Vagina (tissue), 2 donors: ENCODE data around the gene IL17C. TPM values are rescaled to one million over a fixed set of nuclear protein-coding genes. Genes with fewer than 3 reads are reported as not detected.

ENCODE experiments used
- DNase-seq, 2 donors: peaks; one replicate each; pipeline ENCODE4 v3.0.0-alpha.2; 2017; ENCODE audit errors: extremely low spot score in 2 of 2
- H3K27ac ChIP-seq: fragments of 200-600 bp; sonication (generic); one replicate; pipeline ENCODE4 v1.5.1; 2019
- H3K27me3 ChIP-seq: fragments of 200-600 bp; sonication (generic); one replicate; pipeline ENCODE4 v1.5.1; 2019
- H3K36me3 ChIP-seq, 2 donors: fragments of 200-600 bp; sonication (generic); one replicate each; pipeline ENCODE4 v1.5.1; 2017 to 2019
- H3K4me1 ChIP-seq: fragments of 200-600 bp; sonication (generic); one replicate; pipeline ENCODE4 v1.5.1; 2019
- H3K4me3 ChIP-seq, 2 donors: fragments of 200-600 bp; sonication (generic); 1 replicate in 1 of 2; 2 replicates in 1 of 2; pipeline ENCODE4 v1.5.1; 2016 to 2019
- H3K9me3 ChIP-seq: fragments of 200-600 bp; sonication (generic); one replicate; pipeline ENCODE4 v1.5.1; 2019
- POLR2A ChIP-seq, 2 donors: fragments of 450-650 bp; IDR thresholded peaks; one replicate each; pipeline ENCODE4 v1.6.1; 2017; ENCODE audit warnings: antibody characterized with exemption in 2 of 2, mild to moderate bottlenecking in 2 of 2, moderate library complexity in 2 of 2
- POLR2AphosphoS5 ChIP-seq, 2 donors: sonication (generic); formaldehyde crosslinking; IDR thresholded peaks; one replicate each; pipeline ENCODE4 v1.9.0; 2017; ENCODE audit warnings: antibody characterized with exemption in 2 of 2, mild to moderate bottlenecking in 2 of 2, low read depth in 1 of 2; ENCODE audit not compliant: insufficient read depth in 1 of 2
- intact Hi-C: fragments of 100-400 bp; cut with DNase I; formaldehyde crosslinking; loops from one replicate; pipeline ENCODE4 v1.15.1; 2023
- total RNA-seq: library from RNA; depleted of rRNA; stranded (reverse); fragments of >200 nt; gene quantifications from one replicate; pipeline ENCODE4 v1.2.3, GENCODE V29; 2016
- TF ChIP-seq, protein P1 (sequence below), 3 experiments: fragments of 450-650 bp in 2 of 3; fragments of 200-600 bp in 1 of 3; sonication (generic) in 1 of 3; IDR thresholded peaks; one replicate each; pipeline ENCODE4 v1.5.1; 2017 to 2019; ENCODE audit warnings: antibody characterized with exemption in 3 of 3, mild to moderate bottlenecking in 2 of 3, moderate library complexity in 2 of 3

The IL17C gene
- total RNA-seq, 1 donor from 2014 or later: not detected

DNA sequence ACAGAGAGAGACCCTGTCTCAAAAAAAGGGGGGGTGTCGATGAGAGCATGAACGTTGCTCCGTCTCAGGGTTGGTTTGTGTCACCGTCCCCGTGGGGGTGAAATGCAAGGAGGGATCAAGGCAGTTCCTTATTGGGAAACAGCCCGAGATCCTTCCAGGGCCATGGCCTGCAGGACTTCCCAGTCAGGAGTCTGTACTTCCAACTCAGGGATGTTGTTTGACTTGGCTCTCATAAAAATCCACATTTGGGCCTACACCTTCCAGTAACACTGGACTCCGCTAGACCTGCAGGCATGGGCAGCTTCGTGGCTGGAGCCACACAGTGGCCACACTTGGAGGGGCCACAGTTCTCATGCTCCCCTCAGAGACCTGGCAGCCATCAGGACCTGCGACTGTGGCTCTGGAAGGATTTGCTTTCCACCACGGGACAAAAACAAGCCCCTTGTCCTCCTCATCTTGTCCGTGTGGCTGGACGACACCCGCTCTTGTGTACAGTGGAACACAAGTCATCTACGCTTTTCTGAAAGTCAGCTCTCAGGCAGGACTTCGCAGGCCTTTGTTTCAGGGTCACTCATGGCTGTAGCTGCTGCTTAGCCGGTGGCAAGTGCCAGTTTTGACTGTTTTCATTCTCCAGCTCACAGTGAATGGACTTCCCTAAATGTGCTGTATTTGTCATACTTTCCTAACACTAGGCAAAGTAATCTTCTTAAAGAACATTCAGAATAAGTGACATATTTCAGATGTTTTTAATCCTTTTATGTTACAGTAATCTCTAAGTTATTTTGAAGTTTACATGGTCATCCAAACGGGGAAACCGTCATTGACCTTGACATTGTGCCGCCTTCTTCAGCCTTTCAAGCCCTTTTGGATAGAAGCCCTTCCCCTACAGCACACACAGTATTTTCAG lies 24.2 kb upstream of the IL17C start:
- Histone ChIP-seq H3K9me3 (no peaks in the 10 kb centered on the region), H3K27ac (no peak overlapping the region), H3K36me3 (peaks cover 0 to 18% of the 10 kb centered on the region in 2 donors), H3K27me3 (no peaks in the 10 kb centered on the region), H3K4me3 (no peak overlapping the region), H3K4me1 (no peaks in the 10 kb centered on the region)
- TF ChIP-seq, protein P1, sequence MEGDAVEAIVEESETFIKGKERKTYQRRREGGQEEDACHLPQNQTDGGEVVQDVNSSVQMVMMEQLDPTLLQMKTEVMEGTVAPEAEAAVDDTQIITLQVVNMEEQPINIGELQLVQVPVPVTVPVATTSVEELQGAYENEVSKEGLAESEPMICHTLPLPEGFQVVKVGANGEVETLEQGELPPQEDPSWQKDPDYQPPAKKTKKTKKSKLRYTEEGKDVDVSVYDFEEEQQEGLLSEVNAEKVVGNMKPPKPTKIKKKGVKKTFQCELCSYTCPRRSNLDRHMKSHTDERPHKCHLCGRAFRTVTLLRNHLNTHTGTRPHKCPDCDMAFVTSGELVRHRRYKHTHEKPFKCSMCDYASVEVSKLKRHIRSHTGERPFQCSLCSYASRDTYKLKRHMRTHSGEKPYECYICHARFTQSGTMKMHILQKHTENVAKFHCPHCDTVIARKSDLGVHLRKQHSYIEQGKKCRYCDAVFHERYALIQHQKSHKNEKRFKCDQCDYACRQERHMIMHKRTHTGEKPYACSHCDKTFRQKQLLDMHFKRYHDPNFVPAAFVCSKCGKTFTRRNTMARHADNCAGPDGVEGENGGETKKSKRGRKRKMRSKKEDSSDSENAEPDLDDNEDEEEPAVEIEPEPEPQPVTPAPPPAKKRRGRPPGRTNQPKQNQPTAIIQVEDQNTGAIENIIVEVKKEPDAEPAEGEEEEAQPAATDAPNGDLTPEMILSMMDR (IDR thresholded peaks at IDR 0.05): no peak
- TF ChIP-seq POLR2A (IDR thresholded peaks at IDR 0.05): no peak
- no peak for TF ChIP-seq POLR2AphosphoS5 (IDR thresholded peaks at IDR 0.05; ENCODE audit: insufficient read depth in 1 of 2, low read depth in 1 of 2)
- intact Hi-C loops: no loop called here
- DNase-seq: no peak

DNA sequence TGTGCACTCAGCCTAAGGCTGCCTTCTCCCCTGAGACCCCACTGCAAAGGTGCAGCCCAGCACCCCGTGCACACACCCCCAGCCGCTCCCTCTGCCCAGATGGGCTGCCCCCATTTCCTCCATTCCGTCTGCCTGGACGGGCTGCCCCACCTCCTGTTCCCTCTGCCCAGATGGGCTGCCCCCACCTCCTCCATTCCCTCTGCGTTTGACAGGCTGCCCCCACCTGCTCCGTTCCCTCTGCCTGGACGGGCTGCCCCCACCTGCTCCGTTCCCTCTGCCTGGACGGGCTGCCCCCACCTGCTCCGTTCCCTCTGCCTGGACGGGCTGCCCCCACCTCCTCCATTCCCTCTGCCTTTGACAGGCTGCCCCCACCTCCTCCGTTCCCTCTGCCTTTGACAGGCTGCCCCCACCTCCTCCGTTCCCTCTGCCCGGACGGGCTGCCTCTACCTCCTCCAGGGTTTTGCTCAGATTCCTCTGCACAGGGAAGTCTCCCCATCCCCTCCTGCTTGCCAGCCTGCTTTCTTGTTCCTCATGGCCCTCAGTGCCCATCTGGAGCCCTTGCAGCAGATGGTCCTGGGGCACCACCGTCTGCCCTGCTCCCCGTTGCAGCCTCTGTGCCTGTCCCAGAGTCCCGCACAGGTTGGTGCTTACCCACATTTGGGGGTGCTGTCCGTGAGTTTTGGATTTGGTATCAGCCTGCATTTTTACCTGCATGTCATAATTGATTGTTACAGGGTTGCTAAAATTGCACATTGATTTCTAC lies 23.4 kb upstream of the IL17C start:
- TF ChIP-seq POLR2AphosphoS5 (IDR thresholded peaks at IDR 0.05; ENCODE audit: insufficient read depth in 1 of 2, low read depth in 1 of 2) (no peak), POLR2A (IDR thresholded peaks at IDR 0.05) (no peak)
- TF ChIP-seq, protein P1 (IDR thresholded peaks at IDR 0.05): no peak
- intact Hi-C loops: no loop called here
- peaks cover 4% of the 10 kb centered on the region for H3K4me1 ChIP-seq
- H3K9me3 ChIP-seq: no peaks in the 10 kb centered on the region
- no peaks in the 10 kb centered on the region for H3K27me3 ChIP-seq
- peaks cover 0 to 11% of the 10 kb centered on the region in 2 donors for H3K36me3 ChIP-seq
- no peak overlapping the region for H3K4me3 ChIP-seq
- no peak overlapping the region for H3K27ac ChIP-seq
- no peak for DNase-seq

DNA sequence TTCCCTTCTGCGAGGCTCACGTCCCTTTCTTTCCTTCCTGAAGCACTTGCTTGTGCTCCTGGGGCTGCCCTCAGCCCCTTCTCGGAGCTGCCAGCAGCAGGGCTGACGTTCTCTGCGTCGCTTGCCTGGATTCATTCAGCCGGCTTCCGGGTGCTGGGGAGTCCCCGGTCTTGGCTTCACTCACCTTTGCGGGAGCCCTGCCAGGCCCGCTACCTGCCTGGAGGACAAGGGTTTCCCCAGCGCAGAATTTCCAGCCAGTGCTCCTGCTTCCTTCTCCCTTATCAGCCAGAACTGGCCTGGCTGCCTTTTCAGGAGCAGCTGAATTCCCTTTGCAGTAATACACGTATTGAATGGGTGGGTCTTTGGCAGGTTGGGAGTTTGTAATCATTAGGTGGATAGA lies 22.1 kb upstream of the IL17C start:
- intact Hi-C loops: no loop called here
- Histone ChIP-seq H3K4me1 (peaks cover 4% of the 10 kb centered on the region), H3K27me3 (no peaks in the 10 kb centered on the region), H3K27ac (no peak overlapping the region), H3K9me3 (no peaks in the 10 kb centered on the region), H3K36me3 (peaks cover 0 to 3% of the 10 kb centered on the region in 2 donors), H3K4me3 (no peak overlapping the region)
- TF ChIP-seq, protein P1 (IDR thresholded peaks at IDR 0.05): no peak
- TF ChIP-seq POLR2AphosphoS5 (IDR thresholded peaks at IDR 0.05; ENCODE audit: insufficient read depth in 1 of 2, low read depth in 1 of 2) (no peak), POLR2A (IDR thresholded peaks at IDR 0.05) (no peak)
- no peak for DNase-seq

DNA sequence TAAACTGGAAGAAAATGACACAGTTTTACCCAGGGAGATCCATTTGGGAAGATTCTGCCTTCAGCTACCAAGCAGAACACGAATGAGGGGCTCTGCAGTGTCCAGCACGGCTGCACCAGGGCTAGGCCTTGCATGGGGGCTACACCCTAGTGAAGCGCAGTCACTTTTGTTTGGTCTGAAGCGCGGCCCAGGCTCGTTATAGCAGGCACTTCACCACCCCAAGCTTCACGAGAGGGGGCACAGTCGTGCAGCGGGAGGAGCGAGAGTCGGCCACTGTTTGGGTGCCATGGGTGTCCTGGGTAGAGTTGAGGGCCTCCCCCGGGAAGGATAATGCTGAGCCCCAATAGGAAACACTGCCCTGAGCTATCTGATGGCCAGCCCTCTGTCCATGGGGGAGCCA lies 21.6 kb upstream of the IL17C start:
- Histone ChIP-seq H3K27me3 (no peaks in the 10 kb centered on the region), H3K27ac (no peak overlapping the region), H3K9me3 (no peaks in the 10 kb centered on the region), H3K4me3 (no peak overlapping the region), H3K36me3 (no peaks in the 10 kb centered on the region), H3K4me1 (peaks cover 4% of the 10 kb centered on the region)
- no peak for DNase-seq
- no peak for TF ChIP-seq POLR2AphosphoS5 (IDR thresholded peaks at IDR 0.05; ENCODE audit: insufficient read depth in 1 of 2, low read depth in 1 of 2)
- TF ChIP-seq, protein P1 (IDR thresholded peaks at IDR 0.05): no peak
- no peak for TF ChIP-seq POLR2A (IDR thresholded peaks at IDR 0.05)
- intact Hi-C loops: no loop called here
